ENCODE measurements around the gene TMEM43. TPM values are rescaled to one million over a fixed set of nuclear protein-coding genes. Genes with fewer than 3 reads are reported as not detected.

Gene TMEM43
- total and polyA plus RNA-seq, 10 of the 15 experiments (the other 5 are each of a cell fraction or from before 2014, with no cell fraction given) = 7.2 to 33.0 (median 18.5) TPM

DNA sequence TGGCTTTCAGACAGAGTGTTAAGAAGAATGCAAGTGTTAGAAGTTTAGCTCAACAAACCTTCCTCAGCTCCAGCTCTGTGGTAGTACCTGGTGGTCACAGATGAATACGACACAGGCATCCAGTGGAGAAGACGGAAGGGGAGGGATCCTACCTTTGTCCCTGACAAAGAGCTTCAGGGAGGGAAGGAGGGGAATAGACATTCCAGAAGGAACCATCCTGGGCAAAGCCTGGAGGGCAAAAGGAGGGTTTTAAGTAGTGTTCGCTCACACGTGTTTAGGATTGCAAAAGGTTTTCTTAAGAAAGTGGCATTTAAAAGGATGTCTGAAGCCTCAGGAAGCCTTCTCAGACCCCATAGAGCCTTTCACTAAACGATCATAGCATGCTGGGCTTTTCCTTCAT is 3.0 kb upstream of the TMEM43 start:
- TF ChIP-seq, protein P1, sequence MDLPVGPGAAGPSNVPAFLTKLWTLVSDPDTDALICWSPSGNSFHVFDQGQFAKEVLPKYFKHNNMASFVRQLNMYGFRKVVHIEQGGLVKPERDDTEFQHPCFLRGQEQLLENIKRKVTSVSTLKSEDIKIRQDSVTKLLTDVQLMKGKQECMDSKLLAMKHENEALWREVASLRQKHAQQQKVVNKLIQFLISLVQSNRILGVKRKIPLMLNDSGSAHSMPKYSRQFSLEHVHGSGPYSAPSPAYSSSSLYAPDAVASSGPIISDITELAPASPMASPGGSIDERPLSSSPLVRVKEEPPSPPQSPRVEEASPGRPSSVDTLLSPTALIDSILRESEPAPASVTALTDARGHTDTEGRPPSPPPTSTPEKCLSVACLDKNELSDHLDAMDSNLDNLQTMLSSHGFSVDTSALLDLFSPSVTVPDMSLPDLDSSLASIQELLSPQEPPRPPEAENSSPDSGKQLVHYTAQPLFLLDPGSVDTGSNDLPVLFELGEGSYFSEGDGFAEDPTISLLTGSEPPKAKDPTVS (IDR thresholded peaks at IDR 0.05; ENCODE audit: low read depth, low read length) = no peak
- no peak for TF ChIP-seq SIN3A (IDR thresholded peaks at IDR 0.05; ENCODE audit: low read depth, low read length)
- TF ChIP-seq WRNIP1 (IDR thresholded peaks at IDR 0.05; ENCODE audit: borderline replicate concordance, low read depth, low read length) = no peak
- no peak for TF ChIP-seq RUNX3 (IDR thresholded peaks at IDR 0.05; ENCODE audit: low read length)
- TF ChIP-seq ZNF207 (IDR thresholded peaks at IDR 0.05; ENCODE audit: borderline replicate concordance) = no peak
- TF ChIP-seq CHD2 (IDR thresholded peaks at IDR 0.05; ENCODE audit: borderline replicate concordance, low read depth, low read length) = no peak
- TF ChIP-seq TBL1XR1 (IDR thresholded peaks at IDR 0.05; ENCODE audit: low read depth, low read length) = no peak
- TF ChIP-seq EZH2 (IDR thresholded peaks at IDR 0.05; ENCODE audit: borderline replicate concordance, control insufficient read depth, low read depth, low read length) = no peak
- TF ChIP-seq IRF4 (IDR thresholded peaks at IDR 0.05; ENCODE audit: low read depth, low read length) = no peak
- TF ChIP-seq IKZF1 (conservative IDR thresholded peaks at IDR 0.05) = no peak
- no peak for TF ChIP-seq SREBF1 (IDR thresholded peaks at IDR 0.05; ENCODE audit: low read length)
- in situ Hi-C loops (cut with MboI) (no loop called here), intact Hi-C loops (cut with micrococcal nuclease; ENCODE audit: unreplicated experiment) (loop anchor here (5.0 kb wide), 1 partner anchor 225 kb away; no protein-coding TSS in a partner anchor)
- Histone ChIP-seq H3K27me3 (replicated peaks in 1 of 2; ENCODE audit: control insufficient read depth in 2 of 2, insufficient read depth in 2 of 2, low read length in 1 of 2) (no peaks in the 10 kb centered on the region), H3K4me1 (ENCODE audit: control insufficient read depth, insufficient read depth, low read length) (peaks cover 8% of the 10 kb centered on the region), H3K9me3 (replicated peaks; ENCODE audit: control insufficient read depth, insufficient read depth, low read length) (no peaks in the 10 kb centered on the region), H4K20me1 (ENCODE audit: control insufficient read depth, insufficient read depth) (no peaks in the 10 kb centered on the region; the same call in 1 of the 2 replicates), H3K4me2 (ENCODE audit: control insufficient read depth, insufficient read depth) (no peak overlapping the region), H2AFZ (ENCODE audit: control insufficient read depth, low read depth, low read length) (no peak overlapping the region), H3K27ac (ENCODE audit: control insufficient read depth, insufficient read depth) (no peak overlapping the region), H3K79me2 (ENCODE audit: control insufficient read depth, insufficient read depth, low read length) (peaks cover 41% of the 10 kb centered on the region), H3K9ac (ENCODE audit: control insufficient read depth, insufficient read depth, low read length) (no peak overlapping the region), H3K4me3 (no peak overlapping the region), H3K36me3 (ENCODE audit: control insufficient read depth in 2 of 2, insufficient read depth in 2 of 2, low read length in 1 of 2) (peaks cover 4 to 8% of the 10 kb centered on the region in 2 experiments; a peak in 1 of 4 replicates)
- WGBS (ENCODE audit: insufficient coverage, insufficient replicate concordance, low lambda C conversion rate, missing lambda C conversion rate) = 97% methylated on average over 5 of the region's 5 CpGs
- ChIA-PET CTCF (interaction anchor here (1.4 kb wide), 1 partner anchor 226 kb away, joined by 7 read pairs; no protein-coding TSS in a partner anchor), POLR2A (no interaction called here), SMC1A (ENCODE audit: uncharacterized antibody, unreplicated experiment) (no interaction called here), RAD21 (ENCODE audit: unreplicated experiment) (no interaction called here)
- FAIRE-seq (no peak), DNase-seq (ENCODE audit: low read depth, low spot score) (no peak), ATAC-seq (no peak)
- no TSS peak for BruUV-seq (replicated peaks)
